H1 (cell line): Measurements from ENCODE around the gene SVEP1. TPM values are rescaled to one million over a fixed set of nuclear protein-coding genes. Genes with fewer than 3 reads are reported as not detected.

ENCODE experiments used
- CTCF ChIA-PET: fragments of 300-600 bp; sonication (Branson Sonifier 250); formaldehyde crosslinking; loops from one replicate; lab custom pipeline; 2021; ENCODE audit not compliant: partially characterized antibody; lab: Charles Lee
- POLR2A ChIA-PET: fragments of 300-600 bp; sonication (Branson Sonifier 250); formaldehyde crosslinking; loops from one replicate; lab custom pipeline; 2021; ENCODE audit warnings: inconsistent platforms; ENCODE audit not compliant: partially characterized antibody; lab: Charles Lee
- DNase-seq, 2 experiments: peaks; one replicate each; pipeline versions ENCODE4 v3.0.0 to v3.0.0-alpha.2; 2010 to 2022; ENCODE audit warnings: low spot score in 2 of 2, low read depth in 1 of 2, mixed read lengths in 1 of 2
- FAIRE-seq: peaks from 2 replicates; lab custom pipeline; 2011; peaks lifted over from hg19 to GRCh38; lab: Jason Lieb, UNC
- H2AFZ ChIP-seq: 2 replicates; pipeline ENCODE4 v1.8.1; 2012; ENCODE audit warnings: low read length, inconsistent platforms
- H2AK5ac ChIP-seq: 2 replicates; pipeline ENCODE4 v1.6.1; 2013; ENCODE audit warnings: low read depth, low read length
- H2BK120ac ChIP-seq: replicated peaks from 2 replicates; pipeline ENCODE3; 2013; ENCODE audit warnings: low read depth, low read length, inconsistent platforms
- H2BK12ac ChIP-seq: 2 replicates; pipeline ENCODE4 v1.6.1; 2013; ENCODE audit warnings: low read depth, low read length
- H2BK15ac ChIP-seq: 2 replicates; pipeline ENCODE4 v1.6.1; 2013; ENCODE audit warnings: low read length
- H2BK20ac ChIP-seq: 2 replicates; pipeline ENCODE4 v1.6.1; 2013; ENCODE audit warnings: low read length
- H2BK5ac ChIP-seq: 2 replicates; pipeline ENCODE4 v1.6.1; 2013; ENCODE audit warnings: low read depth, low read length
- H3K14ac ChIP-seq: 2 replicates; pipeline ENCODE4 v1.6.1; 2013; ENCODE audit warnings: inconsistent platforms; ENCODE audit not compliant: insufficient read length
- H3K18ac ChIP-seq: 2 replicates; pipeline ENCODE4 v1.6.1; 2013; ENCODE audit warnings: low read length; ENCODE audit errors: extremely low read depth
- H3K23ac ChIP-seq: 2 replicates; pipeline ENCODE4 v1.6.1; 2013; ENCODE audit warnings: inconsistent platforms; ENCODE audit not compliant: insufficient read length
- H3K23me2 ChIP-seq: 2 replicates; pipeline ENCODE4 v1.6.1; 2013; ENCODE audit warnings: low read depth, low read length
- H3K27ac ChIP-seq: 2 replicates; pipeline ENCODE4 v1.6.1; 2011; ENCODE audit warnings: low read depth, low read length, inconsistent platforms
- H3K27me3 ChIP-seq, 4 experiments: replicated peaks in 1 of 4; 1 replicate in 1 of 4; 2 replicates in 3 of 4; pipeline versions ENCODE4 v1.6.1 to v1.8.1; 2011 to 2013; ENCODE audit warnings: low read length in 3 of 4, mild to moderate bottlenecking in 3 of 4, inconsistent platforms in 2 of 4, mixed read lengths in 2 of 4, moderate library complexity in 1 of 4; ENCODE audit not compliant: control insufficient read depth in 3 of 4, insufficient read depth in 3 of 4; ENCODE audit errors: extremely low read depth in 1 of 4
- H3K36me3 ChIP-seq, 4 experiments: 2 replicates each; pipeline versions ENCODE4 v1.6.1 to v1.8.1; 2011 to 2013; ENCODE audit warnings: mild to moderate bottlenecking in 4 of 4, low read length in 3 of 4, moderate library complexity in 2 of 4, control low read depth in 1 of 4, inconsistent platforms in 1 of 4; ENCODE audit not compliant: insufficient read depth in 4 of 4, control insufficient read depth in 2 of 4
- H3K4ac ChIP-seq: replicated peaks from 2 replicates; pipeline ENCODE3; 2013; ENCODE audit warnings: low read length, low read depth, mixed read lengths, inconsistent platforms; ENCODE audit not compliant: insufficient read length
- H3K4me1 ChIP-seq, 4 experiments: replicated peaks in 1 of 4; 1 replicate in 1 of 4; 2 replicates in 3 of 4; pipeline versions ENCODE4 v1.6.1 to v1.8.1; 2011 to 2013; ENCODE audit warnings: low read length in 3 of 4, inconsistent platforms in 2 of 4, mixed read lengths in 1 of 4; ENCODE audit not compliant: insufficient read depth in 4 of 4, control insufficient read depth in 3 of 4
- H3K4me2 ChIP-seq, 2 experiments: 2 replicates each; pipeline versions ENCODE4 v1.6.1 to v1.8.1; 2011 to 2013; ENCODE audit warnings: low read depth in 2 of 2, low read length in 2 of 2, control low read depth in 1 of 2, inconsistent platforms in 1 of 2, mild to moderate bottlenecking in 1 of 2; ENCODE audit not compliant: insufficient read depth in 1 of 2
- H3K4me3 ChIP-seq, 4 experiments: fragments of 200-600, 300-600 bp in 1 of 4; sonication (generic), shearing (Covaris generic), sonication (Bioruptor Twin) in 1 of 4; 2 replicates each; pipeline versions ENCODE4 v1.5.1 to v1.8.1; 2011 to 2016; ENCODE audit warnings: low read length in 4 of 4, low read depth in 3 of 4, control low read depth in 2 of 4, inconsistent platforms in 2 of 4, mild to moderate bottlenecking in 2 of 4, mixed read lengths in 1 of 4, moderate library complexity in 1 of 4; ENCODE audit not compliant: insufficient read depth in 2 of 4; ENCODE audit errors: extremely low read depth in 1 of 4
- H3K56ac ChIP-seq: replicated peaks from 2 replicates; pipeline ENCODE3; 2013; ENCODE audit warnings: low read depth, mild to moderate bottlenecking, mixed read lengths, low read length, inconsistent platforms; ENCODE audit not compliant: insufficient read length
- H3K79me1 ChIP-seq: 2 replicates; pipeline ENCODE4 v1.6.1; 2013; ENCODE audit warnings: low read depth, low read length, control low read depth
- H3K79me2 ChIP-seq, 2 experiments: 2 replicates each; pipeline versions ENCODE4 v1.6.1 to v1.8.1; 2012 to 2013; ENCODE audit warnings: low read length in 2 of 2, mild to moderate bottlenecking in 2 of 2, inconsistent platforms in 1 of 2; ENCODE audit not compliant: insufficient read depth in 2 of 2, control insufficient read depth in 1 of 2
- H3K9ac ChIP-seq, 4 experiments: replicated peaks in 1 of 4; 1 replicate in 1 of 4; 2 replicates in 3 of 4; pipeline versions ENCODE4 v1.6.1 to v1.8.1; 2011 to 2013; ENCODE audit warnings: low read depth in 3 of 4, low read length in 3 of 4, control low read depth in 2 of 4, mild to moderate bottlenecking in 2 of 4, moderate library complexity in 2 of 4, inconsistent platforms in 1 of 4; ENCODE audit errors: extremely low read depth in 1 of 4
- H3K9me3 ChIP-seq, 2 experiments: 2 replicates each; pipeline versions ENCODE4 v1.6.1 to v1.8.1; 2012 to 2013; ENCODE audit warnings: mild to moderate bottlenecking in 2 of 2, moderate library complexity in 2 of 2, control low read depth in 1 of 2, inconsistent platforms in 1 of 2, low read depth in 1 of 2, low read length in 1 of 2, mixed read lengths in 1 of 2; ENCODE audit not compliant: insufficient read depth in 2 of 2
- H4K20me1 ChIP-seq, 2 experiments: replicated peaks in 1 of 2; 2 replicates each; pipeline versions ENCODE3 to v1.8.1; 2011 to 2013; ENCODE audit warnings: inconsistent platforms in 2 of 2, low read length in 2 of 2, mild to moderate bottlenecking in 1 of 2; ENCODE audit not compliant: insufficient read depth in 2 of 2, control insufficient read depth in 1 of 2
- H4K5ac ChIP-seq: 2 replicates; pipeline ENCODE4 v1.6.1; 2013; ENCODE audit warnings: low read length, low read depth, mixed read lengths, inconsistent platforms; ENCODE audit not compliant: insufficient read length
- H4K8ac ChIP-seq: 2 replicates; pipeline ENCODE4 v1.8.0; 2013; ENCODE audit warnings: mild to moderate bottlenecking, moderate library complexity, low read length, inconsistent platforms; ENCODE audit not compliant: insufficient read depth; ENCODE audit errors: extremely low read depth
- H4K91ac ChIP-seq: replicated peaks from 2 replicates; pipeline ENCODE3; 2013; ENCODE audit warnings: low read length, mixed read lengths, inconsistent platforms; ENCODE audit not compliant: insufficient read length
- BACH1 ChIP-seq: IDR thresholded peaks from 2 replicates; pipeline ENCODE4 v1.6.1; 2012; ENCODE audit warnings: low read length, improper control_type of control experiment
- CHD1 ChIP-seq: IDR thresholded peaks from 2 replicates; pipeline ENCODE4 v1.6.1; 2012; ENCODE audit warnings: low read depth, low read length, improper control_type of control experiment
- E2F6 ChIP-seq: IDR thresholded peaks from 2 replicates; pipeline ENCODE4 v1.6.1; 2012; ENCODE audit warnings: inconsistent platforms
- KDM1A ChIP-seq: fragments of 200-600, 300-600 bp; sonication (generic); IDR thresholded peaks from 2 replicates; pipeline ENCODE4 v1.7.1; 2016; ENCODE audit warnings: mild to moderate bottlenecking, low read length, borderline replicate concordance
- NANOG ChIP-seq: IDR thresholded peaks from 2 replicates; pipeline ENCODE4 v1.6.1; 2011; ENCODE audit warnings: low read length, low read depth, mild to moderate bottlenecking, inconsistent platforms; ENCODE audit not compliant: insufficient read depth, poor library complexity, severe bottlenecking
- RAD21 ChIP-seq, 2 experiments: IDR thresholded peaks in 1 of 2; conservative IDR thresholded peaks in 1 of 2; 2 replicates each; pipeline ENCODE4 v1.6.1; 2011; ENCODE audit warnings: low read depth in 2 of 2, low read length in 2 of 2, improper control_type of control experiment in 1 of 2, inconsistent platforms in 1 of 2, mild to moderate bottlenecking in 1 of 2, moderate library complexity in 1 of 2
- SP4 ChIP-seq: IDR thresholded peaks from 2 replicates; pipeline ENCODE4 v1.6.1; 2012; ENCODE audit warnings: low read length, inconsistent platforms
- TBP ChIP-seq: IDR thresholded peaks from 2 replicates; pipeline ENCODE4 v1.6.1; 2011; ENCODE audit warnings: low read depth, low read length, improper control_type of control experiment
- WGBS, 2 experiments: shearing (Covaris generic) in 1 of 2; methylation state at CpG; one replicate each; pipeline versions ENCODE4 v1.1.6 to v1.1.7; 2013 to 2015; ENCODE audit warnings: low lambda C conversion rate in 2 of 2, mixed read lengths in 2 of 2, inconsistent platforms in 1 of 2, low coverage in 1 of 2, missing lambda C conversion rate in 1 of 2; ENCODE audit not compliant: insufficient replicate concordance in 2 of 2, insufficient coverage in 1 of 2, insufficient read length in 1 of 2; ENCODE audit errors: extremely low coverage in 1 of 2, missing lambda C conversion rate in 1 of 2; 5-methylcytosine and 5-hydroxymethylcytosine counted together
- polyA plus RNA-seq, 7 experiments: library from polyadenylated mRNA; depleted of rRNA in 3 of 7; stranded (reverse) in 5 of 7; unstranded in 2 of 7; fragments of >200 nt in 5 of 7; fragments of 200-250 nt in 2 of 7; gene quantifications; 1 replicate in 5 of 7; 2 replicates in 1 of 7; 4 replicates in 1 of 7; pipeline versions ENCODE4 v1.2.1 to v1.2.3, GENCODE V29; 2011 to 2013; ENCODE audit warnings: missing spikeins in 2 of 7, mixed read lengths in 2 of 7
- total RNA-seq: library from RNA; stranded (reverse); fragmentation: NEBNext Ultra II Directional; extraction: Animal tissue kit (Norgen Biotek cat#: 25700); gene quantifications from 2 replicates; pipeline ENCODE4 v1.2.1, GENCODE V29; 2021
- TF ChIP-seq, protein P1 (sequence below): IDR thresholded peaks from 2 replicates; pipeline ENCODE4 v1.6.1; 2012; ENCODE audit warnings: low read length, inconsistent platforms

The SVEP1 gene
- total and polyA plus RNA-seq, 2 of the 8 experiments (the other 6 are each of a cell fraction or from before 2014, with no cell fraction given), result 0.11 to 0.37 TPM

DNA sequence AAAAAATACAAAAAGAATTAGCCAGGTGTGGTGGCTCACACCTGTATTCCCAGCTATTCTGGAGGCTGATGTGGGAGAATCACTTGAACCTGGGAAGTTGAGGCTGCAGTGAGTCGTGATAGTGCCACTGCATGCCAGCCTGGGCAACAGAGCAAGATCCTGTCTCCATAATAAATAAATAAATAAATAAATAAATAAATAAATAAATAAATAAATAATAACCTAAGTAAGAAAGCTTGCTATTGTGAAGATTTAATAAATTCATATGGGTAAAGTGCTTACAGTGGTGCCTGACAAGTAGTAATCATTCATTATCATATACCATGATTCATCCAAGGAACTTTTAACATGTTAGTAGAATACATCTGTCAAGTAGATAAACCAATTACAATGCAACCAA, 13.4 kb downstream of the SVEP1 start:
- no peak overlapping the region for H3K27ac ChIP-seq
- no peaks in the 10 kb centered on the region for H3K9me3 ChIP-seq
- H4K20me1 ChIP-seq, result no peaks in the 10 kb centered on the region
- TF ChIP-seq, protein P1, sequence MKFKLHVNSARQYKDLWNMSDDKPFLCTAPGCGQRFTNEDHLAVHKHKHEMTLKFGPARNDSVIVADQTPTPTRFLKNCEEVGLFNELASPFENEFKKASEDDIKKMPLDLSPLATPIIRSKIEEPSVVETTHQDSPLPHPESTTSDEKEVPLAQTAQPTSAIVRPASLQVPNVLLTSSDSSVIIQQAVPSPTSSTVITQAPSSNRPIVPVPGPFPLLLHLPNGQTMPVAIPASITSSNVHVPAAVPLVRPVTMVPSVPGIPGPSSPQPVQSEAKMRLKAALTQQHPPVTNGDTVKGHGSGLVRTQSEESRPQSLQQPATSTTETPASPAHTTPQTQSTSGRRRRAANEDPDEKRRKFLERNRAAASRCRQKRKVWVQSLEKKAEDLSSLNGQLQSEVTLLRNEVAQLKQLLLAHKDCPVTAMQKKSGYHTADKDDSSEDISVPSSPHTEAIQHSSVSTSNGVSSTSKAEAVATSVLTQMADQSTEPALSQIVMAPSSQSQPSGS, result no peak
- TF ChIP-seq CHD1 (no peak), KDM1A (no peak), TBP (no peak), NANOG (no peak), RAD21 (IDR thresholded peaks at IDR 0.05 in 1 of 2, conservative IDR thresholded peaks at IDR 0.05 in 1 of 2; ENCODE audit: low read depth in 2 of 2, low read length in 2 of 2) (no peak), E2F6 (no peak), BACH1 (no peak), SP4 (no peak)
- no peak overlapping the region for H4K91ac ChIP-seq
- no peaks in the 10 kb centered on the region for H3K79me1 ChIP-seq
- H2BK5ac ChIP-seq, result no peak overlapping the region
- no peak overlapping the region for H3K18ac ChIP-seq
- H3K14ac ChIP-seq, result no peak overlapping the region
- H2AFZ ChIP-seq, result no peak overlapping the region
- H3K36me3 ChIP-seq, result no peaks in the 10 kb centered on the region
- no peak overlapping the region for H2BK12ac ChIP-seq
- no peak overlapping the region for H3K23ac ChIP-seq
- H3K23me2 ChIP-seq, result no peaks in the 10 kb centered on the region
- no peak overlapping the region for H3K4ac ChIP-seq
- no peak overlapping the region for H4K8ac ChIP-seq
- H3K56ac ChIP-seq, result no peak overlapping the region
- no peak overlapping the region for H2BK20ac ChIP-seq
- no peaks in the 10 kb centered on the region for H3K4me1 ChIP-seq
- DNase-seq, result no peak
- no peaks in the 10 kb centered on the region for H3K27me3 ChIP-seq
- H2BK120ac ChIP-seq, result no peak overlapping the region
- no peak for FAIRE-seq
- ChIA-PET POLR2A (no interaction called here), CTCF (no interaction called here)
- H4K5ac ChIP-seq, result no peak overlapping the region
- WGBS, 2 experiments, result 100% methylated on average over 1 of the region's 1 CpG; no CpG with 5 or more reads in 1 of the 2 experiments
- no peak overlapping the region for H3K4me3 ChIP-seq
- H3K9ac ChIP-seq, result no peak overlapping the region
- no peak overlapping the region for H2AK5ac ChIP-seq
- H2BK15ac ChIP-seq, result no peak overlapping the region
- no peaks in the 10 kb centered on the region for H3K79me2 ChIP-seq
- H3K4me2 ChIP-seq, result no peak overlapping the region
